HG03469 (cell line): ENCODE results near the gene CARMIL1.
"Not testable (repeated sequence)": the region's sequence is repeated elsewhere in the genome, so short reads cannot be mapped to it uniquely, and the experiment has no call there.

ENCODE experiments used
- ATAC-seq: cut with Tn5 transposase; IDR thresholded peaks from one replicate; pipeline ENCODE4 v1.9.1; 2021; ENCODE audit warnings: mild to moderate bottlenecking, moderate library complexity, moderate number of reproducible peaks; ENCODE audit not compliant: unreplicated experiment

The CARMIL1 gene

GRCh38 chr6:25548451-25548850, 269.3 kb downstream of the CARMIL1 start:
- ATAC-seq, result no peak

GRCh38 chr6:25550631-25551030, 271.5 kb downstream of the CARMIL1 start:
- no peak for ATAC-seq

GRCh38 chr6:25553502-25553901, 274.3 kb downstream of the CARMIL1 start:
- no peak for ATAC-seq

GRCh38 chr6:25555188-25555587, 276.0 kb downstream of the CARMIL1 start:
- ATAC-seq, result no peak

DNA sequence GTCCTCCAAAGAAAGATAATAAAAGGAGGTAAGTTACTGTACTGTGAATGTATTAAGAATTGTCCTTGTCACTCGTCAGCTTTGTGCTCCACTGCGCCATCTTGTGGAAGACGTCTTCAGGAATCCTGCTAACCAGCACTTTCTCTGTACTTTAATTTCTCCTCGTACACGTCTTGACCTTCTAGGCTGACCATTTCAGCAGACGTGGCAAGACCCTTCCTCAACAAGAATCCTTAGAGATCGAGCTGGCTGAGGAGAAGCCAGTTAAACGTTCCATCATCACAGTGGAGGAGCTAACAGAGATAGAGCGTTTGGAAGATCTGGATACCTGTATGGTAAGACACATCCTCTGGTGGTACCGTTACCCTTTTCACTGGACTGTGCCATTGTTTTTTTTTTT, 277.3 kb downstream of the CARMIL1 start:
- ATAC-seq, result no peak

DNA sequence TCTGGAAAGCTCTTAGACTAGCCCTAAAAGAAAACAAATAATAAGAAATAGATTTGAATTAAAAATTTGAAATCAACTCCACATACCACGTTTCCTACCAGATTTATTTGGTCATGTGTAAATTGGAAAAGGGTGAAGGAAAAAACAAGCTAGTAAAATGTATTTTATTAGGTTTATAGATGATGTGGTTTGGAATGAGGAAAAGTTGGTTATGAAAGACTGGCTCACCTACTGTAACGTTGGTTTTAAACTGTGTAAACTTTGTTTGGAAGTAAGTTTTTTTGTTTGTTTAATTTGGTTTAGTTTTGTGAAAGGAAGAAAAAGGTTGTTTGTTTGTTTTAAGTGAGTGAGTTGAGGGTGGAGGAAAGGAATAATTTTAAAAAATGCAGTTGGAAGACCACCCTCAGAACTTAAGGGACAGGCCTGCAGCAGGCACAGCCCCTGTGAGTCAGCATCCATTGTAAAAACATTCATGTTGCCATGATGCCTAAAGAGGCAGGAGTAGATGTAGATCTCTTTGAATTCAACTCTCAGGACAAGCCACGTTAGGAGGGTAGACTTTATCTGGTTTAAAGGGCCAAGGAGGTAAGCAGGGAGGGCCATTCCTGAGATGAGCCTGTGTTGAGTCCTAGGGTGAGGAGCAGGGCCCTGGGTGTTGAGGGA, 279.1 kb downstream of the CARMIL1 start:
- no peak for ATAC-seq

DNA sequence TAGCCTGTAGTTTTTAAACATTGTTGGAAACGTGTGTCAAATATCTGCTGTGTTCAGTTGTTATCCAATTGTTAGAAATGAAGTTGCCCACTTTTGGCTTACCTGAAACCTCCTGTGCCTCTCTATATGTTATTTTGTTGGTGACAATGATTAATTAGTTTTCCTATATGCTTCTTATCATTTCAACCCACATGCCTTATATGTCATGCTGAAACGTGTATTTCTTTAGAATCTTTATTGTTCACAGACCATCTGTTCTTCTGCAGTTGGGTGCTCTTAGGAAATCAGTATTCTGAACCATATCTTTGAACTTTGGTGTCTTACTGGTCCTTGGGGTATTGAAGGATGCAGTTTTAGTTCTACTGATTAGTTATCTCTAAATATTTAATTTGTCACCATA, 281.7 kb downstream of the CARMIL1 start:
- ATAC-seq, result no peak

GRCh38 chr6:25564943-25565342, 285.8 kb downstream of the CARMIL1 start:
- ATAC-seq, result no peak

DNA sequence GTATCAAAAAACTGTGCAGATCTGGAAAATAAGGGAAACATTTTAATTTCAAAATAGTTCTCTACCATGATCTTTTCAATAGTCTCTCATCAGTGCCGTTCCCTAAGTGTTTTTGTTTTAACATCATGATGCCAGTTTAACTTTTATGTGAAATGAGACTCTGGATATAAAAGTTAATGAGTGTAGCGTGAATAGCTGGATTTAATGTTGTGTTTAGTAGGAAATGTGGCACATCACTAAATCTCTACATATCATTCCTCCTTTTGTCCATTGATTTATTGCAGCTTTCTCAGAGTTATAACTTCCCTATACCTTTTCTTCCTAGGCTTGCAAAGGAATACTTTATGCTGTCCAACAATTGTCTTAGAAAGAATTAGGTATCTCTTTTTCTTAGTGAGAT, 291.4 kb downstream of the CARMIL1 start:
- no peak for ATAC-seq

GRCh38 chr6:25576919-25577318, 297.7 kb downstream of the CARMIL1 start:
- ATAC-seq, result no peak

DNA sequence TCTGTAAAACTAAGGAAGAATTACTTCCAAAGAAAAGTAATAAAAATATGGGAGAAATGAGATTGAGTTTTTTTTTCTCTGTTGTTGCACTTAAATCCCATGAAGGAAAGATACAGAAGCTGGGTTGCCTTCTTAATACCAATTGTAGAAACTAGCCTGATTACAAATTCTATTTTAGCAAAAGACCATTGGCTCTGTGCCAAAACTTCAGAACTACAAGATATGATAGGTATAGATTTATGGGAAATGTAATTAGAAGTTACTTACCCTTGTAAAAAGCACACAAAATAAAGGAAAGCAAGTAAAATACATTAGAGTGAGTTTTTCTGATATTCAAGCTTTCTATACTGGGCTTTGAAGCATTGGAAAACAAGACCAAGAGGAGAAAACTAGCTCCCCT, 299.4 kb downstream of the CARMIL1 start:
- no peak for ATAC-seq

GRCh38 chr6:25579391-25579883, 300.3 kb downstream of the CARMIL1 start:
- ATAC-seq, result no peak

DNA sequence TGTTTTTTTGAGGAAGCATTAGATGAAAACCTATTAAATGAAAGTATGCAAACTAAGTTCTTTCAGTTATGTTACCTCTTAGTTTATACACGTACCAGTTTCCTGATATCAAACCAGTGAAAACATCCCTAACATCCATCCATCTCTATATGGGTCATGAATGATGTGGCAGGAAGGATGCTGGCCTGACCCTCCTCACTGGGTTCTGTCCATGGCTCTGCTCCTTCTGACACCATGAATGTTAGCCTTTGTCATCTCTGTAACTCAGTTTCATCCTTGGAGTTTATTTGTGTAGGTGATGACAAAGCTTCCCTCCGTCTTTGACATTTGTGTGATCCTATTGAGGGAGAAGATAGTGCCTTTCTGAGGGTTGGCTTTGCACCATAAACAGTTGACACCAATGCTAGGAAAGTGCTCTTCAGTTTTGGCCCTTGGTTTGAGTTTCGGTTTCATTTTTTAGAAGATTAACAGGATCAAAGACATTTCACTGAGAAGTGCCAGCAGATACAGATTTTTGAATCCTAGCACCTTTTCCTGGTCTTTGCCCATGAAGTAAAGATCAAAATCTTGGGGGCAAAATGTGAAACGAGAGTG, 300.8 kb downstream of the CARMIL1 start:
- no peak for ATAC-seq

DNA sequence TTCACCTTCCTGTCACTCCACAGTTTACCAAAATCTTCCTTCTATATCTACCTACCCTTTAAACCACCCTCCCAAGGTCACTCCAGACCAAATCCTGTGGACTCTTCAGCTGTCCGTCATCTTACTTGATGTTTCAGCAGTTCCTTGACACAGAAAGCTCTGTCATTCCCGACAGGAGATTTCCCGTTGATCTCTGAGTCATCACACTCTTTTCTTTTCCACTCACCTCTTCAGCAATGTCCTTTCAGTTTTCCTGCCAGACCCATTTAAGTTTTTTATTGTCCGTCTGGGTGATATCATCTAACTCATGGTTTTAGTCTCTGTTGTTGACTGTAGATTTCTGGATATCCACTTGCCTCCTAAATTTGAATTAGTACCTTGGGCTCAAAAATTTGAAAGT, 302.9 kb downstream of the CARMIL1 start:
- no peak for ATAC-seq

DNA sequence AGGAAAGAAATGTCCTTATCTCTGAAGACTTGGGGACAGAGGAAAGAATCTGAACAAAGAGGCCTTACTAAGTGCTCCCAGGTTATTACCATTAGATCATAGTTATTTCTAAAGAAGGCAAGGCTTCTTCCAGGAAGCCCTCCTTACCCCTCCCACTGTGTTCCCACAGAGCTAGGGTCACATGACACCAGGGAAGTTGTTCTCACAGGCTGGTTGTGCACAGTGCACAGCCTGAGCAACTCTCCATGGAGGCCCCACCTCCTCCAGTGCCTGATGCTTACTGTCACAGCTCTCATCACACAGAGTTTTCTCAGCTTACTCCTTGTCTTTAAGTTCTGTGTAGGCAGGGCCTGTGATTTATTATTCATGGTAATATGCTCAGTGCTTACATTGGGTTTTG, 303.9 kb downstream of the CARMIL1 start:
- ATAC-seq, result no peak

DNA sequence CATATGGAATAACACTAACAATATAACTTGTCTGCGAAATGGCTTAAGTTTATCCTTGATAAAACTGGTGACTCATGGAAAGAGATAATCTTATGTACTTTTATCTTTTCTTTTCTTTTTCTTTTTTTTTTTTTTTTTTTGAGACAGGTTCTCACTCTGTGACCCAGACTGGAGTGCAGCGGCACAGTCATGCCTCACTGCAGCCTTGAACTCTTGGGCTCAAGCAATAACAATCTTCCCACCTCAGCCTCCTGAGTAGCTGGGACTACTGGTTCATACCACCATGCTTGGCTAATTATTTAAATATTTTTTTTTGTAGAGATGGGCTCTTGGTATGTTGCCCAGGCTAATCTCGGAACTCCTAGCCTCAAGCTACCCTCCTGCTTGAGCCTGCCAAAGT, 304.7 kb downstream of the CARMIL1 start:
- ATAC-seq, result no peak

GRCh38 chr6:25585225-25585624, 306.1 kb downstream of the CARMIL1 start:
- no peak for ATAC-seq

- not testable (repeated sequence) for ATAC-seq
Observed at GRCh38 chr6:25586119-25586518, 306.9 kb downstream of the CARMIL1 start.

DNA sequence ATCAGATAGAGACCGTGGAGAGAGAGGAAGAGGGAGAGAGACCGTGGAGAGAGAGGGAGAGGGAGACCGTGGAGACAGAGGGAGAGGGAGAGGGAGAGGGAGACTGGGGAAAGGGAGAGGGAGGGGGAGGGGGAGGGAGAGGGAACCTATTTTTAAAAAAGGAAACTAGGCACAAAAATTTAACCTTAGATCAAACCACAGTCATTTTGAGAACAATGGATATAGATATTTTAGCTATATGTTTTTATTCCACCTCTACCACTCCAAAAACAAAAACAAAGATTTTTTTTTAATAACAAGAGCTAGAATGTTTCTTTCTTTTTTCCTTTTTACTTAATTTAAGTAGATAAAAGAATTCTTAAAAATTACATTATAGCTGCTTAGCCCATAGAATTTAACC, 307.8 kb downstream of the CARMIL1 start:
- ATAC-seq, result no peak

- ATAC-seq, result no peak
Observed at GRCh38 chr6:25590986-25591385, 311.8 kb downstream of the CARMIL1 start.

DNA sequence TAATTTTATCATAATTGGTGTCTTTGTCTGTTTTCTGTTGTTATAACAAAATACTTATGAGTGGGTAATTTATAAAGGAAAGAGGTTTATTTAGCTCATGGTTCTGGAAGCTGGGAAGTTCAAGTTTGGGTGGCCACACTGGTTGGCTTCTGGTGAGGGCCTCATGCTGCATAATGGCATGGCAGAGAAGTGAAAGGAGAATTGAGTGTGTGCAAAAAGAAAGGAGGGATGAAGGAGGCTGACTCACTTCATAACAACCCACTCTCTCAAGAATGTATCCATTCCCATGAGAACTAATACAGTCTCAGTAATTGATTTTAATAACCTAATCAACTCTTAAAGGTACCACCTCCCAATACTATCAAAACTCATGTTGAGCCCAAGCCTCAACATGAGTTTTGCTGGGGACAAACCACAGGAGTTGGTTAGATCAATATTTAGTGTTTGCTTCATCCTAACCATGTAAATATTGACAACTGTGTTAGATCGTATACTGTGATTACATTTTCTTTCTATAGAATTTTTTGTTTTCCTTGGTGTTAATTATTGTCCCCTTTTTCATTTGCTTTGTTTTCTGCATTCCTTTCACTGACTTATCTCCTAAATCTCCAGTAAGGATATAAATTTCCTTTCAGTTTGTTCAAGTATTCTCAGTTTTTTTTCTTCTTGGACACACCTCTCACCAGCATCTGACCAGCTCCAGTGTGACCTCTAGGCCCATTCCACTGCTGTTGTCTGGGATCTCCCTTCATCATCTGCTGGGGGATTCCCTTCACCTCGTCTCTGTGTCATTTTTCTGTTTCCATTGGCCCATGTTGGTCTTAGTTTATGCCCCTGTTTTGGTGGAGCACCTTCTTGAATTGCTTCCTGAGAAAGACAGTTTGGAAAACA, 318.0 kb downstream of the CARMIL1 start:
- ATAC-seq, result no peak
